HepG2 (cell line): ENCODE measurements around the gene ATF6. TPM values are rescaled to one million over a fixed set of nuclear protein-coding genes. Genes with fewer than 3 reads are reported as not detected.

ENCODE experiments used
- CBX1 ChIP-seq: IDR thresholded peaks from one replicate; pipeline ENCODE4 v1.6.1; 2016; ENCODE audit warnings: antibody characterized with exemption, low read depth
- ELF1 ChIP-seq: sonication (generic); formaldehyde crosslinking; IDR thresholded peaks from 2 replicates; pipeline ENCODE4 v1.4.0; 2020; ENCODE audit warnings: missing genetic modification reagents
- ELF4 ChIP-seq: sonication (generic); formaldehyde crosslinking; IDR thresholded peaks from 2 replicates; pipeline ENCODE4 v1.5.0; 2020; ENCODE audit warnings: missing genetic modification reagents, mild to moderate bottlenecking, moderate library complexity, borderline replicate concordance
- FOXO1 ChIP-seq: sonication (generic); formaldehyde crosslinking; IDR thresholded peaks from 2 replicates; pipeline ENCODE4 v1.4.0; 2020; ENCODE audit warnings: missing genetic modification reagents
- GATAD2A ChIP-seq: IDR thresholded peaks from 2 replicates; pipeline ENCODE4 v1.6.1; 2016
- HES4 ChIP-seq: sonication (generic); formaldehyde crosslinking; IDR thresholded peaks from 2 replicates; pipeline ENCODE4 v1.9.0; 2021; ENCODE audit warnings: mild to moderate bottlenecking, missing genetic modification reagents, borderline replicate concordance
- KDM4B ChIP-seq: sonication (generic); formaldehyde crosslinking; IDR thresholded peaks from 2 replicates; pipeline ENCODE4 v1.4.0; 2020; ENCODE audit warnings: missing genetic modification reagents
- MZF1 ChIP-seq: sonication (generic); formaldehyde crosslinking; IDR thresholded peaks from 2 replicates; pipeline ENCODE4 v1.8.1; 2023; ENCODE audit warnings: mild to moderate bottlenecking, missing genetic modification reagents, borderline replicate concordance
- NFE2L1 ChIP-seq: sonication (generic); formaldehyde crosslinking; IDR thresholded peaks from 2 replicates; pipeline ENCODE4 v1.4.0; 2020; ENCODE audit warnings: missing genetic modification reagents, mild to moderate bottlenecking, borderline replicate concordance
- POLR2AphosphoS5 ChIP-seq: IDR thresholded peaks from 2 replicates; pipeline ENCODE4 v1.6.1; 2012; ENCODE audit warnings: low read depth, low read length
- RAD51 ChIP-seq: fragments of 450-650 bp; IDR thresholded peaks from 2 replicates; pipeline ENCODE4 v1.6.1; 2016; ENCODE audit warnings: borderline replicate concordance
- RFXAP ChIP-seq: sonication (generic); formaldehyde crosslinking; IDR thresholded peaks from 2 replicates; pipeline ENCODE4 v1.4.0; 2020; ENCODE audit warnings: missing genetic modification reagents, borderline replicate concordance
- RORA ChIP-seq: sonication (generic); formaldehyde crosslinking; IDR thresholded peaks from 2 replicates; pipeline ENCODE4 v1.5.0; 2020; ENCODE audit warnings: mild to moderate bottlenecking, missing genetic modification reagents, moderate library complexity
- SMAD1 ChIP-seq: sonication (generic); formaldehyde crosslinking; IDR thresholded peaks from 2 replicates; pipeline ENCODE4 v1.4.0; 2020; ENCODE audit warnings: missing genetic modification reagents, low read depth, mild to moderate bottlenecking, borderline replicate concordance
- SP2 ChIP-seq: sonication (generic); formaldehyde crosslinking; IDR thresholded peaks from 2 replicates; pipeline ENCODE4 v1.5.1; 2020; ENCODE audit warnings: mild to moderate bottlenecking, missing genetic modification reagents
- ZBTB8A ChIP-seq: sonication (generic); formaldehyde crosslinking; IDR thresholded peaks from 2 replicates; pipeline ENCODE4 v1.4.0; 2020; ENCODE audit warnings: mild to moderate bottlenecking, low read depth, missing genetic modification reagents, borderline replicate concordance
- ZFP62 ChIP-seq: sonication (generic); formaldehyde crosslinking; IDR thresholded peaks from 2 replicates; pipeline ENCODE4 v1.4.0; 2020; ENCODE audit warnings: missing genetic modification reagents
- ZGPAT ChIP-seq: IDR thresholded peaks from 2 replicates; pipeline ENCODE4 v1.6.1; 2016; ENCODE audit warnings: mild to moderate bottlenecking
- ZKSCAN8 ChIP-seq: IDR thresholded peaks from 2 replicates; pipeline ENCODE4 v1.6.1; 2016; ENCODE audit warnings: borderline replicate concordance, missing genetic modification reagents, missing compliant biosample characterization
- ZNF343 ChIP-seq: sonication (generic); formaldehyde crosslinking; IDR thresholded peaks from 2 replicates; pipeline ENCODE4 v1.4.0; 2020; ENCODE audit warnings: mild to moderate bottlenecking, missing genetic modification reagents
- ZNF382 ChIP-seq: sonication (generic); formaldehyde crosslinking; IDR thresholded peaks from 2 replicates; pipeline ENCODE4 v1.5.0; 2020; ENCODE audit warnings: missing genetic modification reagents, mild to moderate bottlenecking, borderline replicate concordance
- ZNF431 ChIP-seq: sonication (generic); formaldehyde crosslinking; IDR thresholded peaks from 2 replicates; pipeline ENCODE4 v1.9.0; 2022; ENCODE audit warnings: missing genetic modification reagents, low read depth, mild to moderate bottlenecking, borderline replicate concordance
- ZNF850 ChIP-seq: sonication (generic); formaldehyde crosslinking; conservative IDR thresholded peaks from 2 replicates; pipeline ENCODE4 v1.9.0; 2021; ENCODE audit warnings: mild to moderate bottlenecking, missing genetic modification reagents
- polyA plus RNA-seq, 8 experiments: library from polyadenylated mRNA; depleted of rRNA in 3 of 8; stranded (reverse) in 7 of 8; unstranded in 1 of 8; fragments of >200 nt; fragmentation: Illumina TruSeq in 4 of 8; extraction: Trizol in 4 of 8; gene quantifications; 2 replicates each; pipeline versions ENCODE4 v1.2.1 to v1.2.3, GENCODE V29; 2011 to 2016; ENCODE audit warnings: low read depth in 4 of 8, missing spikeins in 1 of 8, mixed read lengths in 1 of 8; ENCODE audit not compliant: insufficient read depth in 1 of 8
- total RNA-seq, 5 experiments: library from RNA; depleted of rRNA; stranded (reverse); fragments of >200 nt; fragmentation: Illumina TruSeq; extraction: Trizol; gene quantifications; 2 replicates each; pipeline ENCODE4 v1.2.3, GENCODE V29; 2016; ENCODE audit warnings: low read depth in 1 of 5
- TF ChIP-seq, protein P1 (sequence below): sonication (generic); formaldehyde crosslinking; IDR thresholded peaks from 2 replicates; pipeline ENCODE4 v1.4.0; 2020; ENCODE audit warnings: missing genetic modification reagents
- TF ChIP-seq, protein P2 (sequence below): sonication (generic); formaldehyde crosslinking; IDR thresholded peaks from 2 replicates; pipeline ENCODE4 v1.8.0; 2022; ENCODE audit warnings: mild to moderate bottlenecking, missing genetic modification reagents, borderline replicate concordance
- TF ChIP-seq, protein P3 (sequence below): IDR thresholded peaks from 2 replicates; pipeline ENCODE4 v1.6.1; 2016; ENCODE audit warnings: missing genetic modification reagents, missing compliant biosample characterization

Gene ATF6
- total and polyA plus RNA-seq, 2 of the 13 experiments (the other 11 are each of a cell fraction or from before 2014, with no cell fraction given) = 13.2 to 14.5 TPM

DNA sequence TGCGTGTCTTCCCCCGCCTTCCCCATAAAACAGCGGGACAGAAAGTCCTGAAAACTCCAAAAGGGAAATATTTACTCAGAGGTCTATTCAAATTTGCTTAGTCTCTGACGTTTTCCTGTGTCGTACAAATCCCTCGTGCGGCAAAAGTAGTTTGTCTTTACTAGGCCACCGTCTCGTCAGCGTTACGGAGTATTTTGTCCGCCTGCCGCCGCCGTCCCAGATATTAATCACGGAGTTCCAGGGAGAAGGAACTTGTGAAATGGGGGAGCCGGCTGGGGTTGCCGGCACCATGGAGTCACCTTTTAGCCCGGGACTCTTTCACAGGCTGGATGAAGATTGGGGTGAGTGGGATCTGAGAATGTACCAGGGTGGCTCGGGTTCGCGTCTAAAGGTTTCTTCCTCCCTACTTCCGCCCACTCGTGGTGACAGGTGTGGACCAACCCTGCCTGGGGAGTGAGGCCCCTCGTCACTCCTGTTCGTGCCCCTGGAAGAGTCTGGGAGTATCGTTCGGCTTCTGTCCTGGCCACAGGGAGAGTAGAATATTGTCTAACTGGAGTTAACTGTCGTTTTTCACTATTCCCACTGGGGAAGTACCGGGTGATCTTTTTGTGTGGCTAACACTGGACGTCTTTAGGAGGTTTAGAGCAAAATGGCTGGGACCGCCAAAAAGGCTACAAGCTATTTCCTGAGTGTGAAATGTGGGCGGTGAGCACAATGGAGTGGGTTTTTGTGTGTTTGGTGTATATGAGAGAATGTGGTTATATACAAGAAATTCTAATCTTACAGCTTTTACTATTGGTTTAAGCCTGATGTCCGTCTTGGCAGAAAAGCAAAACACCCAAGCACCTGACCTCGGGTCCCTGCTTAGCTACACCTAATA is at the start of gene ATF6 (continued):
- TF ChIP-seq SMAD1 (CRISPR knock-in tag) (no peak), KDM4B (no peak), HES4 (CRISPR knock-in tag) (no peak), NFE2L1 (CRISPR knock-in tag) (no peak), RAD51 (no peak), ZFP62 (CRISPR knock-in tag) (no peak), ELF1 (CRISPR knock-in tag) (peak; percentile 70), FOXO1 (CRISPR knock-in tag) (peak; percentile 52), ZNF431 (CRISPR knock-in tag) (no peak), ZNF850 (CRISPR knock-in tag) (no peak), CBX1 (no peak), ZKSCAN8 (peak; percentile 68; the same call in 1 of the 2 replicates), MZF1 (no peak), ZNF343 (CRISPR knock-in tag) (no peak), RORA (no peak), ZBTB8A (CRISPR knock-in tag) (no peak), ZNF382 (CRISPR knock-in tag) (no peak), SP2 (CRISPR knock-in tag) (no peak), ZGPAT (CRISPR knock-in tag) (peak; percentile 86), ELF4 (CRISPR knock-in tag) (no peak), GATAD2A (CRISPR knock-in tag) (peak; percentile 85), POLR2AphosphoS5 (peak; percentile 66), RFXAP (0 out of 2 replicates have a peak, but pooled peaks have one; percentile 39)
- TF ChIP-seq, protein P1, sequence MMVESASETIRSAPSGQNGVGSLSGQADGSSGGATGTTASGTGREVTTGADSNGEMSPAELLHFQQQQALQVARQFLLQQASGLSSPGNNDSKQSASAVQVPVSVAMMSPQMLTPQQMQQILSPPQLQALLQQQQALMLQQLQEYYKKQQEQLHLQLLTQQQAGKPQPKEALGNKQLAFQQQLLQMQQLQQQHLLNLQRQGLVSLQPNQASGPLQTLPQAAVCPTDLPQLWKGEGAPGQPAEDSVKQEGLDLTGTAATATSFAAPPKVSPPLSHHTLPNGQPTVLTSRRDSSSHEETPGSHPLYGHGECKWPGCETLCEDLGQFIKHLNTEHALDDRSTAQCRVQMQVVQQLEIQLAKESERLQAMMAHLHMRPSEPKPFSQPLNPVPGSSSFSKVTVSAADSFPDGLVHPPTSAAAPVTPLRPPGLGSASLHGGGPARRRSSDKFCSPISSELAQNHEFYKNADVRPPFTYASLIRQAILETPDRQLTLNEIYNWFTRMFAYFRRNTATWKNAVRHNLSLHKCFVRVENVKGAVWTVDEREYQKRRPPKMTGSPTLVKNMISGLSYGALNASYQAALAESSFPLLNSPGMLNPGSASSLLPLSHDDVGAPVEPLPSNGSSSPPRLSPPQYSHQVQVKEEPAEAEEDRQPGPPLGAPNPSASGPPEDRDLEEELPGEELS = peak; percentile 81
- TF ChIP-seq, protein P2, sequence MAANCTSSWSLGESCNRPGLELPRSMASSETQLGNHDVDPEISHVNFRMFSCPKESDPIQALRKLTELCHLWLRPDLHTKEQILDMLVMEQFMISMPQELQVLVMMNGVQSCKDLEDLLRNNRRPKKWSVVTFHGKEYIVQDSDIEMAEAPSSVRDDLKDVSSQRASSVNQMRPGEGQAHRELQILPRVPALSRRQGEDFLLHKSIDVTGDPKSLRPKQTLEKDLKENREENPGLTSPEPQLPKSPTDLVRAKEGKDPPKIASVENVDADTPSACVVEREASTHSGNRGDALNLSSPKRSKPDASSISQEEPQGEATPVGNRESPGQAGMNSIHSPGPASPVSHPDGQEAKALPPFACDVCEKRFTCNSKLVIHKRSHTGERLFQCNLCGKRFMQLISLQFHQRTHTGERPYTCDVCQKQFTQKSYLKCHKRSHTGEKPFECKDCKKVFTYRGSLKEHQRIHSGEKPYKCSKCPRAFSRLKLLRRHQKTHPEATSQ (CRISPR knock-in tag) = no peak
- TF ChIP-seq, protein P3, sequence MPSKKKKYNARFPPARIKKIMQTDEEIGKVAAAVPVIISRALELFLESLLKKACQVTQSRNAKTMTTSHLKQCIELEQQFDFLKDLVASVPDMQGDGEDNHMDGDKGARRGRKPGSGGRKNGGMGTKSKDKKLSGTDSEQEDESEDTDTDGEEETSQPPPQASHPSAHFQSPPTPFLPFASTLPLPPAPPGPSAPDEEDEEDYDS = peak; percentile 85
